Loucy (cell line): ENCODE results near the gene COPE.

Experiments used
- H2AFZ ChIP-seq: fragments of 200-600 bp; sonication (generic); 2 replicates; pipeline ENCODE4 v1.6.0; 2016; ENCODE audit warnings: antibody characterized with exemption, mild to moderate bottlenecking, low read length, moderate library complexity
- H3F3A ChIP-seq: fragments of 200-600 bp; 2 replicates; pipeline ENCODE4 v1.6.0; 2016; ENCODE audit warnings: antibody characterized with exemption, low read depth, mild to moderate bottlenecking
- H3K27me3 ChIP-seq: fragments of 200-600 bp; sonication (generic); 2 replicates; pipeline ENCODE4 v1.6.1; 2014; ENCODE audit warnings: low read length, mild to moderate bottlenecking; ENCODE audit not compliant: insufficient read depth, poor library complexity, severe bottlenecking
- H3K36me3 ChIP-seq: fragments of 200-600 bp; sonication (generic); 2 replicates; pipeline ENCODE4 v1.6.1; 2016; ENCODE audit warnings: low read length; ENCODE audit not compliant: insufficient read depth
- H3K4me1 ChIP-seq: fragments of 200-600 bp; sonication (generic); 2 replicates; pipeline ENCODE4 v1.5.1; 2014; ENCODE audit warnings: low read length, mild to moderate bottlenecking; ENCODE audit not compliant: insufficient read depth, poor library complexity, severe bottlenecking
- H3K4me2 ChIP-seq: fragments of 200-600 bp; sonication (generic); 2 replicates; pipeline ENCODE4 v1.6.0; 2014; ENCODE audit warnings: antibody characterized with exemption, low read length, low read depth, mild to moderate bottlenecking; ENCODE audit not compliant: poor library complexity, severe bottlenecking
- H3K4me3 ChIP-seq: fragments of 200-600 bp; sonication (generic); 2 replicates; pipeline ENCODE4 v1.5.1; 2014; ENCODE audit warnings: low read length, mild to moderate bottlenecking, mixed read lengths; ENCODE audit not compliant: poor library complexity, severe bottlenecking
- H3K79me2 ChIP-seq: fragments of 200-600 bp; sonication (generic); 2 replicates; pipeline ENCODE4 v1.6.1; 2014; ENCODE audit warnings: low read length; ENCODE audit not compliant: insufficient read depth
- H3K9ac ChIP-seq: fragments of 200-600 bp; sonication (generic); 2 replicates; pipeline ENCODE4 v1.6.0; 2014; ENCODE audit warnings: mild to moderate bottlenecking, low read depth, low read length, moderate library complexity; ENCODE audit not compliant: poor library complexity, severe bottlenecking
- H3K9me2 ChIP-seq: fragments of 200-600 bp; sonication (generic); replicated peaks from 2 replicates; pipeline ENCODE4 v1.6.1; 2016; ENCODE audit warnings: low read depth, low read length, mixed read lengths
- H3K9me3 ChIP-seq: fragments of 200-600 bp; sonication (generic); 2 replicates; pipeline ENCODE4 v1.6.1; 2014; ENCODE audit warnings: mild to moderate bottlenecking, antibody characterized with exemption, low read length, low read depth; ENCODE audit not compliant: insufficient read depth
- H4K20me1 ChIP-seq: fragments of 200-600 bp; sonication (generic); 2 replicates; pipeline ENCODE4 v1.6.0; 2014; ENCODE audit warnings: antibody characterized with exemption, low read length, mild to moderate bottlenecking; ENCODE audit not compliant: insufficient read depth, poor library complexity, severe bottlenecking
- EZH2phosphoT487 ChIP-seq: fragments of 200-600 bp; IDR thresholded peaks from 2 replicates; pipeline ENCODE4 v1.6.1; 2018; ENCODE audit warnings: antibody characterized with exemption, mild to moderate bottlenecking, moderate library complexity, borderline replicate concordance
- TF ChIP-seq, protein P1 (sequence below): fragments of 200-600 bp; sonication (generic); conservative IDR thresholded peaks from 2 replicates; pipeline ENCODE4 v1.5.1; 2014; ENCODE audit warnings: mild to moderate bottlenecking, antibody characterized with exemption, low read length

Gene COPE

GRCh38 chr19:18863843-18864362 lies 55.3 kb downstream of the COPE start:
- Histone ChIP-seq H3K4me2 (no peak overlapping the region), H3K4me1 (no peaks in the 10 kb centered on the region), H3K9ac (no peak overlapping the region), H3F3A (no peaks in the 10 kb centered on the region), H3K36me3 (peaks cover 90% of the 10 kb centered on the region; the same call in 1 of the 2 replicates), H3K27me3 (no peaks in the 10 kb centered on the region), H2AFZ (no peak overlapping the region), H4K20me1 (peaks cover 2% of the 10 kb centered on the region), H3K4me3 (no peak overlapping the region), H3K79me2 (no peaks in the 10 kb centered on the region), H3K9me2 (no peaks in the 10 kb centered on the region), H3K9me3 (no peaks in the 10 kb centered on the region)
- TF ChIP-seq, protein P1, sequence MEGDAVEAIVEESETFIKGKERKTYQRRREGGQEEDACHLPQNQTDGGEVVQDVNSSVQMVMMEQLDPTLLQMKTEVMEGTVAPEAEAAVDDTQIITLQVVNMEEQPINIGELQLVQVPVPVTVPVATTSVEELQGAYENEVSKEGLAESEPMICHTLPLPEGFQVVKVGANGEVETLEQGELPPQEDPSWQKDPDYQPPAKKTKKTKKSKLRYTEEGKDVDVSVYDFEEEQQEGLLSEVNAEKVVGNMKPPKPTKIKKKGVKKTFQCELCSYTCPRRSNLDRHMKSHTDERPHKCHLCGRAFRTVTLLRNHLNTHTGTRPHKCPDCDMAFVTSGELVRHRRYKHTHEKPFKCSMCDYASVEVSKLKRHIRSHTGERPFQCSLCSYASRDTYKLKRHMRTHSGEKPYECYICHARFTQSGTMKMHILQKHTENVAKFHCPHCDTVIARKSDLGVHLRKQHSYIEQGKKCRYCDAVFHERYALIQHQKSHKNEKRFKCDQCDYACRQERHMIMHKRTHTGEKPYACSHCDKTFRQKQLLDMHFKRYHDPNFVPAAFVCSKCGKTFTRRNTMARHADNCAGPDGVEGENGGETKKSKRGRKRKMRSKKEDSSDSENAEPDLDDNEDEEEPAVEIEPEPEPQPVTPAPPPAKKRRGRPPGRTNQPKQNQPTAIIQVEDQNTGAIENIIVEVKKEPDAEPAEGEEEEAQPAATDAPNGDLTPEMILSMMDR = no peak
- TF ChIP-seq EZH2phosphoT487 = no peak

DNA sequence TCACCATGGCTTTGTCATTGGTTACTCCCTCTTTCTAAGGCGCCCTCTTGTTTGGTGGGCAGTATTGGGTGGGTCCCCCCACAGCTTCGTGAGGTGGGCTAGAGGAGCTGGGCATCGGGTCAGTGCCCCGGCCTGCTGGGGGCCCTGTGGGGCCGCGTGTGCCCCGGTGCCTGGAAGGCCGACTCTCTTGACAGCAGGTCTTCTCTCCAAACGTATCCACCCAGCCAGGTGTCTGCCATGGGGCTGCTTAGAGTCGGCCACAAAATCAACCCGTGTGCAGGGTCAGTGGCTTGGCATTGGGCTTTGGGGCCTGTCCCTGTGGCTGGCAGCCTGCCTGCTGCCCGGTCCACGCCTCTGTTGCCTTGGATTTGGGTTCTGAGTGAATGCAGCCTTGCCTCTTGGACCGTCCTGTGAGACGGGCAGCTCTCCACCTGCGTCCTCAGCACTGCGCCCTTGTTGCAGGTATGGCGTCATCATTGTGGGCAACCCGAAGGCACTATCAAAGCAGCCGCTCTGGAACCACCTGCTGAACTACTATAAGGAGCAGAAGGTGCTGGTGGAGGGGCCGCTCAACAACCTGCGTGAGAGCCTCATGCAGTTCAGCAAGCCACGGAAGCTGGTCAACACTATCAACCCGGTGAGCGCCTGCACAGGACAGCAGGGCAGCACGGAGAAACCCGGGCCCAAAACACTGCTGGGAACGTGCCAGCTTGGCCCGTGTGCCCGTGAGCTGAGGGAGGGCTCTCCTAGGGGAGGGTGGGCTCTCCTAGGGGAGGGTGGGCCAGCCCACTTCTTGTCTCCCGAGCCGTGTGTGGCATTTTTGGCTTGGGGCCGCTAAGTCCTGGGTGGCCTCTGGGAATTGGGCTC lies 56.0 kb downstream of the COPE start:
- Histone ChIP-seq H3K9me3 (no peaks in the 10 kb centered on the region), H3K36me3 (peaks cover 96% of the 10 kb centered on the region; the same call in 1 of the 2 replicates), H2AFZ (no peak overlapping the region), H4K20me1 (peaks cover 4% of the 10 kb centered on the region), H3K4me1 (no peaks in the 10 kb centered on the region), H3K9me2 (no peaks in the 10 kb centered on the region), H3K4me2 (no peak overlapping the region), H3K79me2 (no peaks in the 10 kb centered on the region), H3K4me3 (no peak overlapping the region), H3K9ac (no peak overlapping the region), H3F3A (no peaks in the 10 kb centered on the region), H3K27me3 (no peaks in the 10 kb centered on the region)
- TF ChIP-seq, protein P1 = no peak
- no peak for TF ChIP-seq EZH2phosphoT487

DNA sequence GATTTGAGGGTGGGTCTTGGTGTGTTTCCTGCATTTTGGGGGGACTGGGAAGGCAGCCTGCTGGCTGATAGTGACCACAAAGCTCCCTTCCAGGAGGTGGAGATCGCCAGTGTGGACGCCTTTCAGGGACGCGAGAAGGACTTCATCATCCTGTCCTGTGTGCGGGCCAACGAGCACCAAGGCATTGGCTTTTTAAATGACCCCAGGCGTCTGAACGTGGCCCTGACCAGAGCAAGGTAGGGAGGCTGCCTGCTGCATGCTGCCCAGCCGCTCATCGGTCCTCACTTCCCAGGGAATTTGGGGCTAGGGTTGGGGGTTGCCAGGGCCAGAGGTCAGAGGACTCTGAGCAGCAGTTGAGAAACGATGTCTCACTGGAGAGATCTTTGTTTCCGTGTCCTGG lies 57.3 kb downstream of the COPE start:
- H3K79me2 ChIP-seq = no peaks in the 10 kb centered on the region
- no peaks in the 10 kb centered on the region for H3K27me3 ChIP-seq
- no peak for TF ChIP-seq EZH2phosphoT487
- TF ChIP-seq, protein P1 = no peak
- H3K4me3 ChIP-seq = no peak overlapping the region
- H3F3A ChIP-seq = no peaks in the 10 kb centered on the region
- no peaks in the 10 kb centered on the region for H3K9me3 ChIP-seq
- no peaks in the 10 kb centered on the region for H3K9me2 ChIP-seq
- H2AFZ ChIP-seq = no peak overlapping the region
- no peak overlapping the region for H3K9ac ChIP-seq
- H3K4me1 ChIP-seq = no peaks in the 10 kb centered on the region
- H4K20me1 ChIP-seq = peaks cover 4% of the 10 kb centered on the region
- H3K4me2 ChIP-seq = no peak overlapping the region
- peaks cover 97% of the 10 kb centered on the region; the same call in 1 of the 2 replicates for H3K36me3 ChIP-seq
